K562 (cell line): ENCODE data around the gene SLC1A4.

Experiments
- CEBPB ChIP-seq: fragments of 450-650 bp; IDR thresholded peaks from 2 replicates; pipeline ENCODE4 v1.6.1; 2016; ENCODE audit warnings: missing genetic modification characterization, missing compliant biosample characterization
- CREB1 ChIP-seq, 2 experiments: sonication (generic) in 1 of 2; formaldehyde crosslinking in 1 of 2; IDR thresholded peaks; 2 replicates each; pipeline versions ENCODE4 v1.6.1 to v1.8.0; 2012 to 2022; ENCODE audit warnings: inconsistent platforms in 1 of 2, mild to moderate bottlenecking in 1 of 2, missing genetic modification reagents in 1 of 2, moderate library complexity in 1 of 2
- ESRRA ChIP-seq: fragments of 450-650 bp; IDR thresholded peaks from 2 replicates; pipeline ENCODE4 v1.6.1; 2014; ENCODE audit warnings: low read depth, mild to moderate bottlenecking, moderate library complexity, borderline replicate concordance
- EZH2 ChIP-seq: IDR thresholded peaks from 2 replicates; pipeline ENCODE4 v1.6.1; 2012; ENCODE audit warnings: low read depth, mild to moderate bottlenecking, inconsistent platforms, low read length, borderline replicate concordance
- GTF2E2 ChIP-seq: fragments of 200-800 bp; sonication (Bioruptor generic); IDR thresholded peaks from 2 replicates; pipeline ENCODE4 v1.6.1; 2016; ENCODE audit warnings: missing genetic modification characterization, missing compliant biosample characterization
- NFXL1 ChIP-seq: fragments of 450-650 bp; formaldehyde crosslinking; IDR thresholded peaks from 2 replicates; pipeline ENCODE4 v1.4.0; 2021; ENCODE audit warnings: mild to moderate bottlenecking
- POLR2AphosphoS5 ChIP-seq: IDR thresholded peaks from 2 replicates; pipeline ENCODE4 v1.6.1; 2011; ENCODE audit warnings: mild to moderate bottlenecking, low read depth, low read length, moderate library complexity; ENCODE audit not compliant: control insufficient read depth, insufficient read depth
- TAF1 ChIP-seq: IDR thresholded peaks from 2 replicates; pipeline ENCODE4 v1.6.1; 2011; ENCODE audit warnings: mild to moderate bottlenecking, low read length, moderate library complexity; ENCODE audit not compliant: insufficient read depth, control insufficient read depth, severe bottlenecking; ENCODE audit errors: extremely low read depth
- ZNF75A ChIP-seq: fragments of 450-650 bp; formaldehyde crosslinking; IDR thresholded peaks from 2 replicates; pipeline ENCODE4 v1.4.0; 2020; ENCODE audit warnings: mild to moderate bottlenecking

DNA sequence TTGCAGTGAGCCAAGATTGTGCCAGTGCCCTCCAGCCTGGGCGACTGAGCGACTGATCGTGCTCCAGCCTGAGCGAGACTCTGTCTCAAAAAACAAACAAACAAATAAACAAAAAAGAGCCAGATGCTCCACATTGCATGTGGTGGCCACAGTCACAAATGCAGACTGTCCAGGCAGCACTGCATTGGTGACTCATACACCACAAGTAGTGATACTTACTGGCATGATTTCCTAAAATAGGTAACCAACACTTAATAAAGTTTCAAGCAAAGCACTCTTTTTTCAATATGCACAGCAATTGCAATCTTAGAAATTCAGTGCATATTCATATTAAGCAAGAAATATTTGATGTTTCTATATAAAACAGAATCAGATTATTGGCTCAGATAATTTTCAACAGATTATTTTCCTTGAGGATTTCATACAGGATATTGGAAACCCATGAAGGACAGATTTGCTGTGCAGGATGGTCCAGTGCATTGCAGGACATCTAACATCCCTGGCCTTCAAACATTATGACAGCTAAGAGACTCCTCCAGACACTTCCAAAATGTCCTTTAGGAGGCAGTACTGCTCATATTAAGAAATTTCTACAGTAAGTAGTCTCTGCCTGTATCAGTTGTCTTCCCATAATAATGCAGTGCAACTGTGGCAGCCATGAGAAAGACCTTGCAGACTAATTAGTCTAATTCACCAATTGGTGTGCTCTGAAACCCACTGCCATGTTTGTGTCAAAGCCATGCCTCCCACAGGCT is 10.5 kb upstream of the SLC1A4 start:
- TF ChIP-seq POLR2AphosphoS5: no peak
- TF ChIP-seq EZH2: no peak
- no peak for TF ChIP-seq CEBPB
- no peak for TF ChIP-seq ZNF75A (CRISPR knock-in tag)
- no peak for TF ChIP-seq ESRRA
- no peak for TF ChIP-seq NFXL1 (CRISPR knock-in tag)
- no peak for TF ChIP-seq CREB1 (IDR thresholded peaks at IDR 0.05)
- TF ChIP-seq CREB1 (CRISPR knock-in tag; IDR thresholded peaks at IDR 0.05): no peak
- no peak for TF ChIP-seq GTF2E2 (tag)
- TF ChIP-seq TAF1: no peak
